HG02763 (cell line): Measurements from ENCODE around the gene PLEKHB1.
"Not testable (repeated sequence)": the region's sequence is repeated elsewhere in the genome, so short reads cannot be mapped to it uniquely, and the experiment has no call there.

Experiments
- ATAC-seq: cut with Tn5 transposase; IDR thresholded peaks from one replicate; pipeline ENCODE4 v1.9.1; 2021; ENCODE audit warnings: mild to moderate bottlenecking, moderate library complexity; ENCODE audit not compliant: unreplicated experiment

PLEKHB1 gene

DNA sequence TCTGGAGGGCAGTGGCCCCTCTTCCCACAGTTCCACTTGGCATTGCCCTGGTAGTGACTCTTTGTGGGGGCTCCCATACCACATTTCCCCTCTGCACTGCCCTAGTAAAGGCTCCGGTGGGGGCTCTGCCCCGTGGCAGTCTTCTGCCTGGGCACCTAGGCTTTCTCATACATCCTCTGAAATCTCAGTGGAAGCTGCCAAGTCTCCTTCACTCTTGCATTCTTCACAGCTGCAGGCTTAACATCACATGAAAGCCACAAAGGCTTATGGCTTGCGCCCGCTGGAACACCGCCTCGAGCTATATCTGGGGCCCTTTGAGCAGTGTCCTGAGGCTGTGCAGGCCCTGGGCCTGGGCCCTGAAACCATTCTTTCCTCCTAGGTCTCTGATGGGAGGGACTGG lies 25.3 kb downstream of the PLEKHB1 start:
- no peak for ATAC-seq

DNA sequence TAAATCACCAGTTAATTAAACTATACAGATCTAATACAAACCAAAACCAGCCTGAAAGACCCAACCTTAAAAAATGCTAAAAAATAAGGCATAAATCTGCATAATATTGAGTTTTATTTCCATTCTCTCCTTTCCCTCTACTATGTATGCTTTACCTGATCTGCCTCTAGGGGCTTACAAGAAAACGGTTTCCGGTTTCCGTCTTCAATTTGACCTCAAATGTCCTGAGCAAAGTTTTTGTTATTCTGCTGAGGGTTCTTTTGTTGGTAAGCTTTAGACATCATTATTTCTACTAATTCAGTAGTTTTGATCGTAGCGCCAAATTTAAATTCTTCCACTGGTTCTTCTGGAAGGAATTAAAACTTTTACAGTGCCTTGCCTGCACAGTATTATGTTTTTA lies 30.2 kb downstream of the PLEKHB1 start:
- not testable (repeated sequence) for ATAC-seq

DNA sequence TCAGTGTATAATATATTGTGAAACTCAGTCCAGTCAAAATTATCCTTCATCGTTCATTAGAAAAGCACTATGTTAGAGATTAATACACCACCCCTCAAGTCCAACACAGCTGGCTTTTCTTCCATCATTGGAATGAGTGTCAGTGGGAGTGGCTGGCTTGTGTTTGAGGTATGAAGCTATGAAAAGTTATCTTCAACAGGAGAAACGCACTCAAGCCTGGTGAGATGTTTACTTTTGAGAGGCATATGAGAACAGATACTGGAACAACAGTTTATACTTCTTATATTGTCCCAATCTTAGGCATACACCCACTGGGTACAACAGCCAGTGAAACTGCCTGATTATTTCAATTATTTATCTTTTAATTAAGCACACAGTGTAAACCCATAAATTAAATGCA lies 34.3 kb downstream of the PLEKHB1 start:
- no peak for ATAC-seq

DNA sequence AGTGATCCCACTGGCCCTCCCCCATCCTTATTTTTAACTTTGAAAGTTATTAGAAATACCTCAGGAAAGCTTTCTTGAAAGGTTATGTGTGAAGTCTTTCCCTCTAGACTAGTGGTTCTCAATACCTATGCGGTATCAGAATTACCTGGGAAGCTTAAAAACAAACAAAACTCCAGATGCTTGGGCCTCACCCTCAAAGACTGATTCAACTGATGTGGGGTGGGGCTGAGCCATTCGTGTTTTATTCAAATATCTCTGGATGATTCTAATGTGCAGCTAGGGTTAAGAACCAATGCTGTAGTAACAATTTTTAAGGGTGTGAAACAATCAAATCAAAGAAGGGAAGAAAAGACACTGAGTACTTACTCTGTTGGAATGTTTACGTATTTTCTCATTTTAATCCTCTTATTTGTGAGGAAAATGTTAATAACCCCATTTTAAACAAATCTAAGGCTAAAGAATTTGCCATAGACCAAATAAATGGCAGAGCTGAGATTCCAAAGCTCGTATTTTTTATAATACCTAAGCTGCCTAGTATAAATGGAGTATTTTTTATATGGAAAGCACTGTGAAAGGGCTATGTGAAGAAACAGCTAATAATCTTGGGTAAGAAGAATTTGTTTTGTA lies 47.6 kb downstream of the PLEKHB1 start:
- ATAC-seq, result no peak

DNA sequence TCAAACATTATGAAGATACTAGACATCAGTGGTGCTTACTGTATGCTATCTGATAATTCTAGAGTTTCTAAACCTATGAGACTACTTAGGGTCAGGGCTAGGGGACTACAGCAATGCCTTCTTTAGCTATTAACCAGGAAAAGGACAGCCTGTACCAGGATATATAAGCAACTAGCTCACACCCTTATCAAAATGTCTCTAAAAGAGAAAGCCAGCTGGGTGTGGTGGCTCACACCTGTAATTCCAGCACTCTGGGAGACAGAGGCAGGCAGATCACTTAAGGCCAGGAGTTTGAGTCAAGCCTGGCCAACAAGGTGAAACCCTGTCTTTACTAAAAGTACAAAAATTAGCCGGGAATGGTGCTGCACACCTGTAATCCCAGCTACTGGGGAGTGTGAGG lies 58.7 kb downstream of the PLEKHB1 start:
- ATAC-seq, result no peak

DNA sequence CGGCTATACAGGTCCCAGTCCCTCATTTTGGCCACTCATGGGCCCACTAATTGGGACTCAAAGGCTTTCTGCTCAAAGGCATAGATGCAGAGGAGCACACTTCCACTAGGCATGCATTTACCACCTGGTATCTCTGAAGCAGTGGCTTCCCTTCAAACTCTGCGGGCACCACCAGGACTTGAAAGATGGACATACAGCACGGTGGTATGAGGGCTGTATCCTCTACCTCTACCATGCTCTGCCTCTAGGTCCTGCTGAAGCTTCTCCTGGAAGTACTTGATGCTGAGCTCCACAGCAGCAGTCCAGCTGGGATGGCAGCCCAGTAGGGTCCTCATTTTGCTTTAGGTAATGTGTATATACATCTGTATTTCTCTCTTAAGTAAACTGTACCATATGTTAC lies 64.6 kb downstream of the PLEKHB1 start:
- no peak for ATAC-seq
